Fibroblast of skin of abdomen (primary cell): ENCODE measurements around the gene LILRB5.
A peak's percentile ranks its signal among the peaks of the same experiment; 100 is the strongest.
"Not testable (repeated sequence)": the region's sequence is repeated elsewhere in the genome, so short reads cannot be mapped to it uniquely, and the experiment has no call there.

Source experiments
- DNase-seq: peaks from one replicate; pipeline ENCODE4 v3.0.0-alpha.2; 2013

The LILRB5 gene

DNA sequence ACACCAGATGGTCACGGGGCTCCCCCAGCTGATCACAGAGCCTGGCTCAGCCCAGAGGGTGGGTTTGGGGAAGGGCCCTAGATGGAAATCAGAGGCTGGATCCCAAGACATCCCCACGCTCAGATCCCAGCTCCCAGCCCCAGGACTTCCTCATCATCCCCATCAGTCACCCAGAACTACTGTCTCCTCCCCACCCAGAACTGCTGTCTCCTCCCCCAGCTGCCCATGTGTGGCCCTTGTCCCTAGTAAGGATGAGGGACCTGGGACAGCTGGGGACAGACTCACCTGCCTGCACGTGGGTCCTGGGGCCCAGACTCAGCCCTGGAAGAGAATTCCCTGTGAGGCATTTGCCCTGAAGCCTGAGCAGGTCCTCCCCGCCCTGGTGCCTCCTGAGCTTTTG is 14.8 kb downstream of the LILRB5 start:
- not testable (repeated sequence) for DNase-seq

DNA sequence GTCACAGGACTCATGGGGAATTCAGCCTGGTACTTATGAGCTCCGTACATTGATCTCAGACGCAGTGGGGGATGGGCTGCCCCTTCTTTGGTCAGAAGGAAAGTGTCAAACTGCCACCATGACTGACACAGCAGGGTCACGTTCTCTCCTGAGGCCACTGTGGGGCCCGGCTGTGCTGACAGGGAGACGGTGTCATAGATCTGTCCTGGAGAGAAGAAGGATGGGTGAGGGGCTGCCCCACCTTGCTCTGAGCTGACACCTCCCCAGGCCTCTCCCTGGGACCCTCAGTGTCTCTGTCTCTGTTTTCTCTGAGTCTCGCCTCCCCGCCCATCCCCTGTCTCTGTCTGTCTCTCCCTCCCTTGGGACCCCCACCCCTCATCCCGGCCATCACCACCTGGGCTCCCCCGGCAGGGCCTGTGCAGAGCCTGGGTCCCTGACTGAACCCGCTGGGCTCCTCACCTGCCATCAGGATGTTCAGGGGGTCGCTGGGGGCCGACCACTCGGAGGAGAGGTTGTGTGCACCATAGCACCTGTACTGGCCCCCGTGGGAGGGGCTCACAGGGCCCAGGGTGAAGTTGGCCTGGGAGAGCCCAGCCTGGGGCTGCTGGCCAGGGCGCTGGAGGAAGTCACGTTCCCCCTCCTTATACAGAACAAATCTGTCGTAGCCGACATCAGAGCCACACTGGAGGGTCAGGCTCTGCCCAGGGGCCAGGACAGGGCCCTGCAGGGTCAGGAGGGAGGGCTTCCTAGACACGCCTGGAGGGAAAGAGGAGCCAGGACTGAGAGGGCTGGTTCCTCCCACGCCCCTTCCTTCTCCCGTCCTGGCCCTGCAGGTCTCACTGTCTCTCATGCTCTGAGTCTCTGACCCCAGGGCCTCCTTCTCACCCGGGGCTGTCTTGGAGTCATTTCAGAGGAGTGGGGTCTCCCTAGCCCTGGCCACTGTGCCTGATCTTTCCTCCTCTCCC is 16.4 kb downstream of the LILRB5 start:
- DNase-seq = not testable (repeated sequence)

DNA sequence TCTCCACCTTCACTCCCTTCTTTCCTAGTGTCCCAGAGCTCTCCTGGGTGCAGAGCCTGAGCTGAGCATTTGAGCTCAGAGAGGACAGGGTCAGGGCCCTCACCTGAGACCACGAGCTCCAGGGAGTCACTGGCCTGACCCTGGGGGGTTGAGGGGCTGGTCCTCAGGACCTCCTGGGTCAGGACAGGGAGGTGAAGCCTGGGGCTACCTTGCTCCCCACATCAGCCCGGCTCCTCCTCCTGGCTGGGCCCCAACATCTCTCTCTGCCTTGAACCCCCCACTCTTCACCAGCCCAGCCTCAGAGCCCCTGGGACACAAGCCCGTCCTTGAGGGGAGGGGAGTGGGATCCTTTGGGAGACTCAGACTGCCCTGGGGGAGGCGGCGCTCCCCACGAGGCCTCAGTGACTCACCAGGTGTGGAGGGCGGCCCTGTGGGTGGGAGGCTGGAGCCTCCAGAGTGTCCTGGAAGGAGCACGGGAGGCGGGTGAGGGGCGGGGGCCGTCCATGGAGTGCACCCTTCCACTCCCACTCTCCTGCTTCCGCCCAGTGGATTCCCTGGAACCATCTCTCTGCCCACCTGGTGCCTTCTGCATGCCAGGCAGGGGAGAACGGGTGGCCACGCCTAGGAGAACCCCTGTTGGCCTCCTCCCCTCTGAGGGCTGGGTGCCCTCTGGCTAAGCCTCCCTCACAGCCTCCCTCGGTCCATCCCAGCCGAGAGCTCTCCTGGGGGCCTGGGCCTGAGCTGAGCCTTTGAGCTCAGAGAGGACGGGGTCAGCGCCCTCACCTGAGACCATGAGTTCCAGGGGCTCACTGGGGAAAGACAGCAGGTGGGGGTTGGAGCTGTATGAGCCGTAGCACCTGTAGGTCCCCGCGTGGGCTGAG is 17.3 kb downstream of the LILRB5 start:
- DNase-seq = not testable (repeated sequence)

DNA sequence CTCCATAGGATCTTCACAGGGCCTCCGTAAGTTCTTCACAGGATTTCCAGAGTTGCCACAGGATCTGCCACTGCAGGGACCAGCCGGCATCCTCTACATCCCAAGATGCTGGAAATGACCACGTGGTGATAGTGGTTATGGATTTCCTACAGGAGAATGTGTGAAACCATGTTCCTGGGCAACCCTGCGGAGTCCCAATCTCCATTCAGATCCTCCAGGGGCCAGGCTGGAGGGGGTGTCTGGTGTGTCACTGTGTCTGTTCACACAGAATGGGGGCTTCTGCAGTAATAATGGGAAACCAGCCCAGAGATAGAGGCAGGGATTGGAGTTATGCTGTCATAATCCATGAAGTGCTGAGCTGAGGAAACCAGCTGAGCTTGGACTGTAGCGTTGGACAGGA is 23.1 kb downstream of the LILRB5 start:
- DNase-seq = no peak

DNA sequence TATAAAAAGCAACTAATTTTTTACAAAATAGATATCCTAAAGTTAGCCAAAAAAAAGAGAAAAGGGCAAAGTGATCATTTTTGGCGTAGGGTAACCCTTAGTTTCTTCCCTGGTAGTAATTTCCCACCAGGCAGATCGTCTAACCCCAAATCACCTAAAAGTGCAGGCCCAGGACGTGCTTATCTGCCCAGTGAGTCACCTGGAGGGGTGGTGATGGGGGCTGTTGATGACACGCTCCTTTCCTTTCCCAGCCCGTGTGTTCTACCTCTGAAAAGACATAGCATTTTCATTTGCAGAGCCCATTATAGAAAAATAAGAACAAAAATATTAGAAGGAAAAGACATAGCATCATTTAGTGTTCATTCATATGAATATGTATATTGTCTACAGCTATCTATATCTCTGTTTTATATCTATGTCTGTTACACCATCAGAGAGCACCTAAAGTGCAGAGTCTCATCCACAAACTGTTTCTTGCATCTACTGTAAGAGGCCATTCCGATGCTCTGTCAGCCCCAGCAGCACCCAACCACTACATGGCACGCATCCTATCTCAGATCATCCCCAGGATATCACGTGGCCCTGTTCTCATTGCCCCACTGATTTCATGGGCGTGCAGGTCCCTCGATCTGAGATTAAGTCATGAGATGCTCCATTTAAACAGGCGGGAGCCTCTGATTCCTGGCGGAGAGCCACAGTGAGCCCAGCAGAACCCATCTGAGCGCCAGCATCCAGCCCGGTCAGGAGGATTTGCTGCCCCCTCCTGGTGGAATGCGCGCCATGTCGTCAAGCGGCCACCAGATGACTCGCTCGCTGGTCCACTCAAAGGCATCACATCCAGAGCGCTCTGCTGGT is 25.8 kb downstream of the LILRB5 start:
- DNase-seq = peak; percentile 68

DNA sequence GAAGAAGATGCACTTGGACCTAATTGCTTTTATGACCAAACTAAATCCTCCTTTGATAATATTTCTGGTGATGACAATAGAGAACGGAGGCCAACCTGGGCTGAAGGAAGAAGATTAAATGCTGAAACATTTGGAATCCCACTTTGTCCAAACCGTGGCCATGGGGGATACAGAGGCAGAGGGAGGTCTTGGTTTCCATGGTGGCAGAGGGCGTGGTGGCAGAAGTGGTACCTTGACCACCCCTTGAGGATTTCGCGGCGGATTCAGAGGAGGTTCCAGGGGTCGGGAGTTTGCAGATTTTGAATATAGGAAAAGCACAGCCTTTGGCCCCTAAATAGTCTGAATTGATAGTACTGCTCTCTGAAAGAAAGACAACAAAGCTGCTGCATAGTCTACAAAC is 27.0 kb downstream of the LILRB5 start:
- no peak for DNase-seq

DNA sequence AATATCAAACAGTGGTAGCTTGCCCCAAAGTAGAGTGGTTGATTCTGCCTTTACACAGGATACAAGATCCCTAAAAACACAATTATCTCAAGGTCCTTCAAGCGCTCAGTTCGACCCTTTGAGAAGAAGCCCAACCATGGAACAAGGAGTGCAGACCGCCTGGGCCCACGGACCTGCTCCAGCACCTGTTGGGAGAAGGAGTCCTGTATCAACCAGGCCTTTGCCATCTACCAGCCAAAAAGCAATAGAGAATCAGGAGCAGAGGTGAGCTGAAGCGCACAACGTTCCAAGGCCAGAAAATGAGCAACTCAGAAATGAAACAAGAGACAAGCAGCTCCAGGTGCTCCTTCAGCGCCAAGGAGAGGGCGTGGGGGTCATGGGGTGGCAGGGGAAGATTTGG is 27.9 kb downstream of the LILRB5 start:
- no peak for DNase-seq

DNA sequence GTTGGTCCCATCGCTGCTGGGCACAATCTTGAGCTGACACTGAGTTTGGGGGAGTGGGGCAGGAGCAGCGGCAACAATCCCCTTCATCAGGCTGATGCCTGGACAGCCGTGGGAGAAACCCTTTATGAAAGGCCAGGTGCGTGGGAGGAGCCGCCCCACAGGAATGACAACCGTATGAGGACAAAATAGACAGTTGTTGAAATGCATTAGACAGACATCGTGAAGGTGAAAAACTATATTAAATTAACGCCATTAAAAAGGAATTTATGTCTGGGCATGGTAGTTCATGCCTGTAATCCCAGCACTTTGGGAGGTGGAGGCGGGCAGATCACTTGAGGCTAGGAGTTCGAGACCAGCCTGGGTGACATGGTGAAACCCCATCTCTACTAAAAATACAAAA is 32.5 kb downstream of the LILRB5 start:
- DNase-seq = not testable (repeated sequence)

DNA sequence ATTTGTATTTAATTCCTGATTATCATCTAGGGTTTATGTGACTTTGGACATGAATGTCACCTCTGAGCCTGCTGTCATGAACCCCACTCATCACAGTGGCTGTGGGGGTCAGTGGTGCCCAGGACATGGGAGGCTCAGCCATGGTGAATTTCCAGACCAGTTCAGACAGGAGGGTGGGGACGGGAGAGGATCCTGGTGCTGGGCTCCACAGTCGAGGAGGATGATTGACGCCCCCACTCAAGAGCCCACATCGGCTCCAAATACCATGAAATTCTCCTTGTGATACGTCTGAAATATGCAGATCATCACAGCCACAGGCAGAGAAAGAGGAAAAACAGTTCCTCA is 33.2 kb downstream of the LILRB5 start:
- not testable (repeated sequence) for DNase-seq

DNA sequence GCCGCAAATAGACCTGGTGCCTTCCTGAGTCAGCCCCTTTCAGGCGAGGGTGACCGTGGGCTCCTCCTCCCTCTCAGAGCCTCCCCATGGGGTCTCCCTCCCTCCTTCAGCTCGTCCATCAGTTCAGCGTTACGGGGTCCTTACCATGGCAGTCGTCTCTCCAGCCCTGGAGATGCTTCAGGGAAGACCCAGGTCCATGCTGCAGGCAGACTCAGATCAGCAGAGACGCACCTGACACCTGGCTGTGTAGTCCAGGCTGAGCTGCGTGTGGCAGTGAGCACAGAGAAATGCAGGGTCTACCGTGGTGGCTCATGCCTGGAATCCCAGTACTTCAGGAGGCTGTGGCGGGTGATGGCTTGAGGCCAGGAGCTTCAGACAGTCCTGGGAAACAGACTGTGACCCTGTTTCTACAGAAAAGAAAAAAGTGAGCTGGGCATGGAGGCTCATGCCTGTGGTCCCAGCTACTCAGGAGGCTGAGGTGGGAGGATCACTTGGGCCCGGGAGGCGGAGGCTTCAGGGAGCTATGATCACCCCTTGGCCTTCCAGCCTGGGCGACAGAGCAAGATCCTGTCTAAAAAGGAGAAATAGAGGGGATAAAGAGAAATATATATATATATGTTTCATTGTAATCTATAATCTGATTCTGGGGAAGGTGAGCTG is 33.7 kb downstream of the LILRB5 start:
- DNase-seq = not testable (repeated sequence)

DNA sequence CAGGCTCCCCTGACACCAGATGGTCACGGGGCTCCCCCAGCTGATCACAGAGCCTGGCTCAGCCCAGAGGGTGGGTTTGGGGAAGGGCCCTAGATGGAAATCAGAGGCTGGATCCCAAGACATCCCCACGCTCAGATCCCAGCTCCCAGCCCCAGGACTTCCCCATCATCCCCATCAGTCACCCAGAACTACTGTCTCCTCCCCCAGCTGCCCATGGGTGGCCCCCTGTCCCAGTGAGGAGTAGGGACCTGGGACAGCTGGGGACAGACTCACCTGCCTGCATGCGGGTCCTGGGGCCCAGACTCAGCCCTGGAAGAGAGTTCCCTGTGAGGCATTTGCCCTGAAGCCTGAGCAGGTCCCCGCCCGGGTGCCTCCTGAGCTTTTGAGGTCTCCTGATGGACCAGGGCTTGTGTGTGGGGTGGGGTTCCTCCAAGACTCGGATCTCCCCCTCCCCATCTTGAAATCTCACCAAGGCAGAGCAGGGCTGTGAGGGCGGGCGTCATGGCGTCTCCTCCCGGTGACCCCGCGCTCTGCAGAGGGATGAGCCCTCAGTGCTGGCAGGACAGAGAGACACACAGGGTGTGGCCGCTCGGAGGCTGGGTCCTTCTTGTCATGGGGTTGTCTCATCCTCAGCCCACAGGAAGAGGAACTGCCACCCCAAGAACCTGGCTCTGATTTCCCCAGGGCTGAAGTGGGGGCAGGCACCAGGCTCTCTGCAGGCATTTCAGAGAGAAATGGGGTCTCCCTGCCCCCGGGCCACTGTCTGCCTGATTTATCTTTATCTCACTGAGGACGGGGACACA is 34.4 kb downstream of the LILRB5 start, which contains the start of gene LILRB3:
TSS of gene LILRB3 (minus strand) at position 534 of the 803 bp plus-strand sequence. CDS start at position 503, 31 bp downstream.
- not testable (repeated sequence) for DNase-seq

DNA sequence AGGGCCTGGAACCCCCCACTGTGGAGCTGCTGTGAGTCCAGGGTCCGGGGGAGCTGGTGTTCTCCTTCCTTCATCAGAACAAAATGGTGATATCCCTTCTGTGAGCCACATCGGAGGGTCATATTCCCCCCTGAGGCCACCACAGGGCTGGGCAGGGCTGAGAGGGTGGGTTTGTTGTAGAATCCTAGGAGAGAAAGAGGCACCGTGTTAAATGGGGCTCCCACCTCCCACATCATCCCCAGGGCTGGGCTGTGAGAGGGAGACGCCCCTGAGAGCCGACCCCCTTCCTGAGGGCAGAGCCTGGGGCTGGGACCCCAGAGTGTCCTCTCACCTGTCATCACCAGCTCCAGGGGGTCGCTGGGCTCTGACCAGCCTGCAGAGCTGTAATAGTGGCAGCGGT is 35.1 kb downstream of the LILRB5 start:
- DNase-seq = not testable (repeated sequence)

DNA sequence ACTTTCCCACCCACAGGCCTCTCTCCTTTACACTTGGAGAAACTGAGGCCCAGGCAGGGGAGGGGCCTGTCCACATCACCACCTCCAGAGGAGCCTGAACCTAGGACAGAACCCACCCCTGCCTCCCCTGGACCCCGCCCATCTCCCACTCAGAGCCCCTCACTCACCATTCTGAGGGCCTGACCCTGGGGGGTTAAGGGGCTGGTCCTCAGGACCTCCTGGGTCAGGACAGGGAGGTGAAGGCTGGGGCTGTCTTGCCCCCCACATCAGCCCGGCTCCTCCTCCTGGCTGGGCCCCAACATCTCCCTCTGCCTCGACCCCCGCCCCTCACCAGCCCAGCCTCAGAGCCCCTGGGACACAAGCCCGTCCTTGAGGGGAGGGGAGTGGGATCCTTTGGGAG is 37.4 kb downstream of the LILRB5 start:
- DNase-seq = not testable (repeated sequence)

DNA sequence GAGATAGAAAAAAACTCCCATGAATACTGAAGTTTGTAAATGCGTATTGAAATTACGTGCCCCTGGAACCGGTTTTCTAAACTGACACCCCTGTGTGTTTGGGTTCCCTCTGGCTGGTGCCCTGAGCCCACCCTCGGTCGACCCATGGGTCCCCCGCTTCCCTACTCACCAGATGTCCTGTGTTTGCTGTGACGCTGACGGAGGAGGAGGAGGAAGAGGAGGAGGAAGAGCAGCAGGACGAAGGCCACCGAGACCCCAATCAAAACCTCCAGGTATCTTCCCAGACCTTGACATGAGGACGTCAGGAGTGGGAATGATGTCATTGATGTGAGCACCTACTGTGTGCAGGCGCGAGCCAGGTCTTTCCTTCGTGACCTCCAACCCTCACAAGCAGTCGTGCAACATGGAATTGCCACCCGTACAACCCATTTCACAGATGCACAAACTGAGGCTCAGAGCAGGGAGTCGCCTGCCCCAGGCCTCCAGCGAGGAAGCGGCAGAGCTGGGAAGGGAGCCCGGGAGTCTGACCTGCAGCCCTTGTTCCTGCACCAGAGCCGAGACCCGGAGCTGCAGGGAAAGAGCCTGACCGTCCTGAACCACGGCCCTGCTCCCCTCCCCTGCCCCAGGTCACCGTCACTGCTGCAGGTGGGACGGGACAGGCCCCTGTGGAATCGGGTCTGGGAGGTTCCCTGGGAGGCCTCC is 38.0 kb downstream of the LILRB5 start:
- DNase-seq = no peak

DNA sequence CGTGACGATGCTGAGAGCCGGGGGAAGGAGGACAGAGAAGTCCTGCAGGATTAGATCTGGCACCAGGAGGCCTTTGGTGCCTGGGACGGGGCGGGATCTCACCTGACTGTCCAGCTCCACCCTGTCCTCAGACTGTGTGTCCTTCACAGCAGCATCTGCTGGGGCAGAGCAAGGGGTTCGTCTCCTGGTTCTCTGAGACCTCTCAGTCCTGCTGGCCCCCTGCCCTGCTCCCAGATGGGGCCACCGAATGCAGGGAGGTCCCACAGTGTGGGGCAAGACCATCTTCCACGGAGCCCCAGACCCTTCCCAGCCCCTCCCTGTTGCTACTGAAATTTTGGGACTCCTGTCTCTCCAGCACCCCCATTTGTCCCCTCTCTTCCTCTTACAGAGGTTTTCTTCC is 38.8 kb downstream of the LILRB5 start:
- DNase-seq = no peak

DNA sequence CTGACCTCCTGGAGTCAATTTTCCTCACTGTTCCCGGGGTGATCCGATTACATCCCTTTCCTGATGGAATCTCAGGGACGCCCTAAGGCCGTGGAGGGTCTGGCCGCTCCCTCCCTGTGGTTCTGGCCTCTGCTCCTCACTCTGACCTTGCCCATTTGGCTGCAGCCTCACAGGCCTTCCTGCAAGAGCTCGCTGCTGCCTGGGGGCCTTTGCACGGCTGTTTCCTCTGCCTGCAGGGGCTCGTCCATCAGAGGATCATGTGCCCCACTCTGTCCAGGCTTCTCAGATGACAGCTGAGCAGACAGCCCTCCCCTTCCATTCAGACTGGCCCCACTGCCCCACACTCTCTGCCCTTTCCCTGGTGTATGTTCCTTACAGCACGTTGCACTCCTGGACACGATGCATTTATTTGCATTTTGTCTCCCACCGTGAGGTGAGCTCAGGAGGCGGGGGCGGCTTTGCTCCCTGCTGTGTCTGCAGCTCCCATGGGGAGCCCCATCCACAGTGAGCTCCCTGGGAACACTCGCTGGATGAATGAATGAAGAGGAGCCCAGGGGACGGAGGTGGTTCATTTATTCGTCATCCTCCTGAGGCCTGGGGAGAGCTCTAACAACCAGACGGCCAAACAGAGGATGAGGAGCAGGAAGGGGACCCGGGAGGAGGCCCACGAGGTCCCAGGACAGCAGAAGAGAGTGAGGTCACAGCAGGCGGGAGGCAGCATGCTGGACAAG is 39.4 kb downstream of the LILRB5 start:
- not testable (repeated sequence) for DNase-seq

DNA sequence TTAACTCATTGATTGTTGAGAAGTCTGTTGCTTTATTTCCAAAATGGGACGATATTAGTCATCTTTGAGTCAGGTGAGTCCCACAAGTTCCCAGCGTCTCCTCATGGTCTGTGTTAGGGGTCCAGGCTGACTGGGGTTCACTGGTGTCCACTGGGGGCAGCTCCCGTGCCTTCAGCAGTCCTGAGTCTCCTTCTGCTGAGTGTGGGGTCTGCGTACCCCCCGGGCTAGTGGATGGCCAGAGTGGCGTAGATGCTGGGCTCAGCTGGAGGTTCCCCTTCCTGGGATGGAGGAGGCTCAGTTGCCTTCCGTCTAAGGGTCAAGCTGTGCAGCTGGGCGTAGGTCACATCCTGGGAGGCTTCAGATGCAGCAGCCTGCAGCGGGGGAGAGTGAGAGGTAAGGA is 40.2 kb downstream of the LILRB5 start:
- no peak for DNase-seq

DNA sequence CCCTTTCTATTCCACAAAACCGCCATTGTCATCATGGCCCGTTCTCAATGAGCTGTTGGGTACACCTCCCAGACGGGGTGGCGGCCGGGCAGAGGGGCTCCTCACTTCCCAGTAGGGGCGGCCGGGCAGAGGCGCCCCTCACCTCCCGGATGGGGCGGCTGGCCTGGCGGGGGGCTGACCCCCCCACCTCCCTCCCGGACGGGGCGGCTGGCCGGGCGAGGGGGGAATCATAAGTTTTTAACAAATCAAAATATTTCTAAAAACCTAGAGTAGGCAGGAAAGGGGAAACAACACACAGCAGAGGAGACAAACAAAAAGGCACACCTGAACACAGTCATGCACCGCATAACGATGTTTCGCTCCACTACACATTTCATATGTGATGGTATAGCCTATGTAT is 42.3 kb downstream of the LILRB5 start:
- DNase-seq = not testable (repeated sequence)

DNA sequence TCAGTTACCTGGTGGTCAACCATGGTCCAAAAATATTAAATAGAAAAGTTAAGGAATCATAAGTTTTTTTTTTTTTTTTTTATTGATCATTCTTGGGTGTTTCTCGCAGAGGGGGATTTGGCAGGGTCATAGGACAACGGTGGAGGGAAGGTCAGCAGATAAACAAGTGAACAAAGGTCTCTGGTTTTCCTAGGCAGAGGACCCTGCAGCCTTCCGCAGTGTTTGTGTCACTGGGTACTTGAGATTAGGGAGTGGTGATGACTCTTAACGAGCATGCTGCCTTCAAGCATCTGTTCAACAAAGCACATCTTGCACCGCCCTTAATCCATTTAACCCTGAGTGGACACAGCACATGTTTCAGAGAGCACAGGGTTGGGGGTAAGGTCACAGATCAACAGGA is 42.9 kb downstream of the LILRB5 start:
- not testable (repeated sequence) for DNase-seq
